Stimulated activated memory B cell treated with anti-CD40 and anti-IgM and Interleukin-4, amounts not matched to agents 10 μg/mL and 1 μg/mL and 100 μg/mL, for 72 hours (primary cell): ENCODE measurements around the gene UBTD1.
A peak's percentile ranks its signal among the peaks of the same experiment; 100 is the strongest.
"Not testable (repeated sequence)": the region's sequence is repeated elsewhere in the genome, so short reads cannot be mapped to it uniquely, and the experiment has no call there.

Source experiments
- ATAC-seq: fragments of 150-1000 bp; cut with Tn5 transposase; 2 replicates; pipeline ENCODE4 v1.10.0; 2021
- H3K27ac Mint-ChIP-seq: one replicate; pipeline ENCODE4 v1.8.0; 2022; ENCODE audit warnings: mild to moderate bottlenecking, mixed read lengths
- H3K27me3 Mint-ChIP-seq: one replicate; pipeline ENCODE4 v1.8.0; 2022; ENCODE audit warnings: mixed read lengths
- H3K36me3 Mint-ChIP-seq: one replicate; pipeline ENCODE4 v1.8.0; 2022; ENCODE audit warnings: mixed read lengths
- H3K4me1 Mint-ChIP-seq: one replicate; pipeline ENCODE4 v1.8.0; 2022; ENCODE audit warnings: mixed read lengths
- H3K4me3 Mint-ChIP-seq: one replicate; pipeline ENCODE4 v1.8.0; 2022; ENCODE audit warnings: mild to moderate bottlenecking, moderate library complexity, mixed read lengths
- H3K9me3 Mint-ChIP-seq: one replicate; pipeline ENCODE4 v1.8.0; 2022; ENCODE audit warnings: mixed read lengths

The UBTD1 gene

DNA sequence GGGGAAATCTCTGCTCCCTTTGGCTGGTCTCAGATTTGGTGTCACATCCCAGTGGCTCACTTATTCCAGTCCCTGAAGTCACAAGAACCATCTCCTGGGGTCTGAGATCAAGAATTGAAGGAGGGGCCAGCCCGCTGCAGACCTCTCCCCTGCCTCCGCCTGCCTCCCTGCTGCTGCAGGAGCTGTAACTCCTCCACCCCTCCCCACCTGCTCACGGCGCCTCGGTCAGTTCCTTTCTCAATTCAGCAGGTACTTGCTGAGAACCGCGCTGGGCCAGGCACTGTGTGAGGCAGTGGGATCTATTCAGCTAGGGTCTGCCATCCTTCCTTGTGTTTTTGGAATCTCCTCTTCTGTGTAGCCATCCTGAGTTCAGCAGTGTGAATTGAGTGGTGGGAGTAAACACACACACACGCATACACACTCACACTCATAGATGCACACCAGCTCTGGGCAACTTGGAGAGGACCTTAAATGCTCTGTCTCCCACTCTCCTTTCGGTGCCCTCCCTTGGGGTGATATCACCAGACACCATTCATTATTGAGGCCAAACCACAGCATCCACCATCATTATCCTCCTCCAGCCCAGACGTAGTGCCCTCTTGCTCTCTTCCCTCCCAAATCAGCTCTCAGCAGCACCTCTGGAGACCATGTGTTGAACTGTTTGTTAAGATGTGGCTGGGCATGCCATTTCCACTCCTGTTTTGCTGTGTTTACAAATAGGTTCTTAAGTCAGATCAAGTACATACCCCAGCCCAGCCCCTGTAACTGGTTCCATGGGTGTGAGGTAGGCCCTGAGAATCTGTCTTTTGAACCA, 51.8 kb downstream of the UBTD1 start:
- Mint-ChIP-seq H3K9me3 (no peaks in the 10 kb centered on the region), H3K36me3 (no peaks in the 10 kb centered on the region), H3K4me1 (no peaks in the 10 kb centered on the region), H3K4me3 (no peak overlapping the region), H3K27me3 (no peaks in the 10 kb centered on the region), H3K27ac (no peak overlapping the region)
- no peak for ATAC-seq

DNA sequence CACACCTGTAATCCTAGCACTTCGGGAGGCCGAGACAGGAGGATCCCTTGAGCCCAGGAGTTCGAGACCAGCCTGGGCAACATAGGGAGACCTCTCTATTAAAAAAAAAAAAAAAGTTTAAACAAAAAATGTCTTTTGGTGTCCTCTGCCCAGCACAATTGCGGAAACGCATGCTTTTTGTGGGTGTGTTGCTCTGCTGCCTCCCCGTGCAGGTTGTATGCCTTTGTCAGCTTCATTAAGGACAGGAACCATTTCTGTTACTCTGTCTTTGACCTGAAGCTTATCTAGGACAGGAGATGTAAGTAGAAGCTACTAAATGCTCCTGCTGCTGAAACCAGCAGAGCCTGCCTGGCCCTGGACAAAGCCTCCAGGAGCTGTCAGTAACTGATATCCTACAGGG, 52.5 kb downstream of the UBTD1 start:
- H3K36me3 Mint-ChIP-seq, result no peaks in the 10 kb centered on the region
- H3K27ac Mint-ChIP-seq, result no peak overlapping the region
- no peaks in the 10 kb centered on the region for H3K27me3 Mint-ChIP-seq
- no peaks in the 10 kb centered on the region for H3K4me1 Mint-ChIP-seq
- no peak overlapping the region for H3K4me3 Mint-ChIP-seq
- peaks cover 2% of the 10 kb centered on the region for H3K9me3 Mint-ChIP-seq
- ATAC-seq, result no peak

DNA sequence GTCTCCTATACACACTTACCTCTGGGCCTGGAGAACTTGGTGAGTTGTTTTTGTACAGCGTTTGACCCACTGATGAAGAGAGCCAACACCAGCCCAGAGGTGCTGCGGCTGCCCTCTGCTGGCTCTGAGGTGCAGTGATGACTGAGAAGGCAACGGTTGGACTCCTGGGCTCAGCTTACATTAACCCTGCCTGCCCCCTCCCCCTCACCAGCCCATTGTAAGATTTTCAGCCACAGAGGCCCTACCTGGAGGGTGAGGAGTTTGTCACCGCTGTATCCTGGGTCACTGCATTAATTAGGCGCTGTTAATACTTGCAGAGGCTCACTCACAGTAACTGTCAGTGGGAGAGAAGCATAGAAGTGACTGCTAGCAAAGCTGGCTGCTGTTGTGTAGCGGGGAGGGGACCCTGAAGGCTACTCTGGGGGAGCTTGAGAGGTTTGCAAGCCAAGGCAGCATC, 54.9 kb downstream of the UBTD1 start:
- Mint-ChIP-seq H3K27me3 (no peaks in the 10 kb centered on the region), H3K4me3 (no peak overlapping the region), H3K27ac (no peak overlapping the region), H3K9me3 (peaks cover 2% of the 10 kb centered on the region), H3K4me1 (no peaks in the 10 kb centered on the region), H3K36me3 (no peaks in the 10 kb centered on the region)
- peak; percentile 80 for ATAC-seq

DNA sequence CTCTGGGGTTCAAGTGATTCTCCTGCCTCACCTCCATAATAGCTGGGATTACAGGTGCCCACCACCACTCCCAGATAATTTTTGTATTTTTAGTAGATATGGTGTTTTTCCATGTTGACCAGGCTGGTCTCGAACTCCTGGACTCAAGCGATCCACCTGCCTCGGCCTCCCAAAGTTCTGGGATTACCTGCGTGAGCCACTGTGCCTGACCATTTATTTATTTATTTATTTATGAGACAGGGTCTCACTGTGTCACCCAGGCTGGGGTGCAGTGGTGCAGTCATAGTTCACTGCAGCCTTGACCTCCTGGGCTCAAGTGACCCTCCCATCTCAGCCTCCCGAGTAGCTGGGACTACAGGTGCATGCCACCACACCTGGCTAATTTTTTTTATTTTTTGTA, 55.6 kb downstream of the UBTD1 start:
- ATAC-seq, H3K9me3 Mint-ChIP-seq, H3K4me3 Mint-ChIP-seq, H3K36me3 Mint-ChIP-seq, H3K27ac Mint-ChIP-seq, H3K27me3 Mint-ChIP-seq, H3K4me1 Mint-ChIP-seq: not testable (repeated sequence)

DNA sequence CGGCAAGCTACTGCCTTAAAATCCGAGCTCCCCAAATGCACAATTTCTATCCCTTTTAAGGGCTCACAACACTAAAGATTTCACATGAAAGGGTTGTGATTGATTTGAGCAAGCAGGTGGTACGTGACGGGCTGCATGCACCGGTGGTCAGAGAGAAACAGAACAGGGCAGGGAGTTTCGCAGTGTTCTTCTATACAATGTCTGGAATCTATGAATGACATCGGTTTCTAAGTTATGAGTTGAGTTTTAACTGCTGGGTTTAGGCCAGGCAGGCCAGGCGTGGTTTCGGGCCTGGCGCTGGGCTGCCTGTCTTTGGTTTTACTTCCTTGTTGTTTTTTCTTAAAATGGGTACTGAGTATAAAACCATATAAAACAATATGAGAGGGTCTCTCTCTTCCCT, 56.8 kb downstream of the UBTD1 start:
- H3K27me3 Mint-ChIP-seq, H3K27ac Mint-ChIP-seq, H3K9me3 Mint-ChIP-seq, H3K4me1 Mint-ChIP-seq, H3K4me3 Mint-ChIP-seq, H3K36me3 Mint-ChIP-seq, ATAC-seq: not testable (repeated sequence)

DNA sequence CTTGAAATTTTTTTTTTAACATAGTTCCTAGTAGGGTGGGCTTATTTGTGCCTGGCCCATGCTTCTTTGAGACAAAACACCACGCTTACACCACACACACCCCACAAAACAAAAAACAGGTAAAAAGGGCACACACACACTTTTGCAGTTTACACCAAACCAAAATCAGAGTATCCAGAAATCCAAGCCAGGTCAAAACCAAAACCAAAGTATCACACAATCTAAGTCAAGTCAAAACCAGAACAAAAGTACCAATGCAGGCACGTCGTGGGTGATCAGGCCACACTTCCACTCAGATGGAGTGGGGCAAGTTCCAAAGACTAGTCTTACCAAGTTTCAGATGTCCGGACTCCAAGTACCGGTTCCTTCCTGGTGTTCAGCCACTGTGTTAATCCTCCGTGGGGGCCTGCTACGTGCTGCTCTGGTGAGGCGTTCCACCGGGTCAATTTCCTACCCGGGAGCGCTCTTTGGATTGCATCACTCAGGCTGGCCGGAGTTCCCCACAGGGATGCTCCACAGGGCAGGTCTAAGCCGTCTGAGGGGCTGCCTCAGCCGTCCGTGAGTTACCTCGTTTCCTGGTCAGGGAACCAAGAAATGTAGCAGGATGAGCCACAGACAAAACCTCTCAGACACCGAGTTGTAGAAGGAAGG, 62.1 kb downstream of the UBTD1 start:
- ATAC-seq, H3K36me3 Mint-ChIP-seq, H3K27ac Mint-ChIP-seq, H3K4me3 Mint-ChIP-seq, H3K4me1 Mint-ChIP-seq, H3K27me3 Mint-ChIP-seq, H3K9me3 Mint-ChIP-seq: not testable (repeated sequence)

DNA sequence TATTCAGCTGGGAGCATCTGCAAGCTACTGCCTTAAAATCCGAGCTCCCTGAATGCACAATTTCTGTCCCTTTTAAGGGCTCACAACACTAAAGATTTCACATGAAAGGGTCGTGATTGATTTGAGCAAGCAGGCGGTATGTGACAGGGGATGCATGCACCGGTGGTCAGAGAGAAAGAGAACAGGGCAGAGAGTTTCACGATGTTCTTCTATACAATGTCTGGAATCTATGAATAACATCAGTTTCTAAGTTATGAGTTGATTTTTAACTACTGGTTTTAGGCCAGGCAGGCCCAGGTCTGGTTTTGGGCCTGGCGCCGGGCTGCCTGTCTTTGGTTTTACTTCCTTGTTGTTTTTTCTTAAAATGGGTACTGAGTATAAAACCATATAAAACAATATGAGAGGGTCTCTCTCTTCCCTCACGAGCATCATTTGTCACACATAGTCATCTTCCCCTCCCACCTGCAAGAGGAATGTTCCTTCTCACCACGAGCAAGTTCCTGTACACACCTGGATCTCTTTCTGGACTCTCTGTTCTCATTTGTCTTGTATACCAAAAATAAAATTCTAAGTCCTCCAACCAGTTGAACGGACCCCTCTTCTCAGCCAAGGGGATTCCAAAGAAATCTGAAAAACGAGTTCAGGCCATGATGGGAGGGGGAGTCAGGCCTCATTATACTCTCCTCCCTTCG, 62.8 kb downstream of the UBTD1 start:
- H3K4me3 Mint-ChIP-seq, H3K4me1 Mint-ChIP-seq: not testable (repeated sequence)

DNA sequence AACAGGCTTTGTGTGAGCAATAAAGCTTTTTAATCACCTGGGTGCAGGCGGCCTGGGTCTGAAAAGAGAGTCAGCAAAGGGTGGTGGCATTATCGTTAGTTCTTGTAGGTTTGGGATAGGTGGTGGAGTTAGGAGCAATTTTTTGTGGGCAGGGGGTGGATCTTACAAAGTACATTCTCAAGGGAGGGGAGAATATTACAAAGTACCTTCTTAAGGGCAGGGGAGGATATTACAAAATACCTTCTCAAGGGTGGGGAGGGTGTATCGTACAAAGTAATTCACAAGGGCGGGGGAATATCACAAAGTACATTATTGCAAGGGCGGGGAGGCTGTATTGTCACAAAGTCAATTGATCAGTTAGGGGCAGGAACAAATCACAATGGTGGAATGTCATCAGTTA, 63.6 kb downstream of the UBTD1 start:
- not testable (repeated sequence) for H3K4me1 Mint-ChIP-seq, H3K9me3 Mint-ChIP-seq, H3K27ac Mint-ChIP-seq, ATAC-seq, H3K4me3 Mint-ChIP-seq, H3K36me3 Mint-ChIP-seq, H3K27me3 Mint-ChIP-seq

More for the DNA sequence above, 62.8 kb downstream of the UBTD1 start:
- not testable (repeated sequence) for H3K27ac Mint-ChIP-seq, ATAC-seq, H3K9me3 Mint-ChIP-seq, H3K27me3 Mint-ChIP-seq, H3K36me3 Mint-ChIP-seq

DNA sequence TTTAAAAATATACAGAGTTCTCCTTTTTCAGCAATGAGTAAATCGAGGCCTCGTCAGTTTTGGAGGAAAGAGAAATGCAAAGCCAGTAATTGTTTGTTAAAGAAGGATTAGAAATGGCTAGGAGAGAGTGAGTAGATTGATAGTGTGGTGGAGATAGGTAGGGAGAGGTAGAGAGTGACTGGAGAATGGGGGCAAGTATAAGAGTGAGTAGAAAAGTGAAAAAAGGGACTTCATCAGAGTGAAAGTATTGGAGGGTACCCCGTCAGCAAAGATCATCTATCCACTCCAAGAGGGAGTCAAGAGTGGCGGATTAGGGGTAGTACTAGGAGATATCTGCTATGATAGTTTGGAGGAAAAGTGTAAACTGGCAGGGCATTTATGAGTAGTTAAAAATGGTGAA, 64.6 kb downstream of the UBTD1 start:
- Mint-ChIP-seq H3K27ac (no peak overlapping the region), H3K9me3 (peaks cover 2% of the 10 kb centered on the region), H3K27me3 (no peaks in the 10 kb centered on the region), H3K4me1 (no peaks in the 10 kb centered on the region), H3K36me3 (no peaks in the 10 kb centered on the region), H3K4me3 (no peak overlapping the region)
- ATAC-seq, result no peak

DNA sequence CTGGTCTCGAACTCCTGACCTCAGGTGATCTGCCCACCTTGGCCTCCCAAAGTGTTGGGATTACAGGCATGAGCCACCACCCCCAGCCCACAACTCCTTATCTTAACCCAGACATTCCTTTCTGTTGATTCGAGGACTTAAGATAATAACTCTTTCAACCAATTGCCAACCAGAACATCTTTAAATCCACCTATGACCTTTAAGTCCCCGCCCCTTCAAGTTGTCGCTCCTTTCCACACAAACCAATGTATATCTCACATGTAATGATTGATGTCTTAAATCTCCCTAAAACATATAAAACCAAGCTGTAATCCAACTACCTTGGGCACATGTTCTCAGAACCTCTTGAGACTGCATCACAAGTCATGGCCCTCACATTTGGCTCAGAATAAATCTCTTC, 66.1 kb downstream of the UBTD1 start:
- Mint-ChIP-seq H3K4me3 (no peak overlapping the region), H3K36me3 (no peaks in the 10 kb centered on the region), H3K27me3 (no peaks in the 10 kb centered on the region), H3K27ac (no peak overlapping the region), H3K4me1 (no peaks in the 10 kb centered on the region), H3K9me3 (peaks cover 2% of the 10 kb centered on the region)
- ATAC-seq, result no peak

DNA sequence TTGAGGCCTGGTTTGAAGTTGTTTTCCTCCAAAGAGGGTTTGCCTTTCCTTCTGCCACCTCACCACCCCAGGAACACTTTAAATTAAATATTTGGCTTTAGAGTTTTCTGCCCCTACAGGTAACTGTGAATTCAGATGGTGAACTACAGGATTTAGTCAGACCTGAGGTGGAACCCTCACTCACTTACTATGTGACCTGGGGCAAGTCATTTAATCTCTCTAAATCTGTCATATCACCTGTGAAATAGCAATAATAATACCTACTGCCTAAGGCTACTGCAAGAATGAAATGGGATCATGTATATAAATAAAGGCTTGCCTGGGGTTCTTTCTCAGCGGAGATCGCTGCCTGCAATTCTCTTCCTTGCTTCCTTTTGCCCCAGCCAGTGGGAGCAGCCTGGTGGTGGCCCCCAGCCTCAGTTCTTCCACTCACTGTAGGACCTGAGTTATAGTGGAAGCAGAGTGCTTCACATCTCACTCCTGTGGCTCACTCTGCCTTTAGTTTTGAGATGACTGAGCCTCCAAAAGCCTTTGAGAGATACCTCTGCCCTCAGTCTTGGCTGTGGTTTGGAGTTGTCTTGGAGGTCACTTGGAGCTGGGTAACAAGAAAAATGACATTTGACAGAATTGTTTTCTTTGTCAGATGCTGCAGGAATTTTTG, 67.7 kb downstream of the UBTD1 start:
- Mint-ChIP-seq H3K4me3 (no peak overlapping the region), H3K36me3 (no peaks in the 10 kb centered on the region), H3K27me3 (no peaks in the 10 kb centered on the region), H3K9me3 (no peaks in the 10 kb centered on the region), H3K27ac (no peak overlapping the region), H3K4me1 (no peaks in the 10 kb centered on the region)
- ATAC-seq, result peak; percentile 20

DNA sequence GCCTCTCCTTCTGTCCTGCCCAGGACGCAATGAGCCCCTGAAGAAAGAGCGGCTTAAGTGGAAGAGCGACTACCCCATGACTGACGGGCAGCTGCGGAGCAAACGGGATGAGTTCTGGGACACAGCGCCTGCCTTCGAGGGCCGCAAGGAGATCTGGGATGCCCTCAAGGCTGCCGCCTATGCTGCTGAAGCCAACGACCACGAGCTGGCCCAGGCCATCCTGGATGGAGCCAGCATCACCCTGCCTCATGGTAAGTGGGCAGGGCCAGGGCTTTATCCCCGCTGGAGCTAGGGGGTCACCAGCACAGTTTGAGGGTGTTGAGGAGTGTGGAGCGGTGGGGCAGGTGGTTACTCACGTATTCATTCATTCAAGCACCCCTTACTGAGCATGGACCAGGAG, 69.2 kb downstream of the UBTD1 start:
- Mint-ChIP-seq H3K36me3 (no peaks in the 10 kb centered on the region), H3K4me3 (no peak overlapping the region), H3K27me3 (no peaks in the 10 kb centered on the region), H3K27ac (no peak overlapping the region), H3K4me1 (peaks cover 6% of the 10 kb centered on the region), H3K9me3 (no peaks in the 10 kb centered on the region)
- no peak for ATAC-seq

DNA sequence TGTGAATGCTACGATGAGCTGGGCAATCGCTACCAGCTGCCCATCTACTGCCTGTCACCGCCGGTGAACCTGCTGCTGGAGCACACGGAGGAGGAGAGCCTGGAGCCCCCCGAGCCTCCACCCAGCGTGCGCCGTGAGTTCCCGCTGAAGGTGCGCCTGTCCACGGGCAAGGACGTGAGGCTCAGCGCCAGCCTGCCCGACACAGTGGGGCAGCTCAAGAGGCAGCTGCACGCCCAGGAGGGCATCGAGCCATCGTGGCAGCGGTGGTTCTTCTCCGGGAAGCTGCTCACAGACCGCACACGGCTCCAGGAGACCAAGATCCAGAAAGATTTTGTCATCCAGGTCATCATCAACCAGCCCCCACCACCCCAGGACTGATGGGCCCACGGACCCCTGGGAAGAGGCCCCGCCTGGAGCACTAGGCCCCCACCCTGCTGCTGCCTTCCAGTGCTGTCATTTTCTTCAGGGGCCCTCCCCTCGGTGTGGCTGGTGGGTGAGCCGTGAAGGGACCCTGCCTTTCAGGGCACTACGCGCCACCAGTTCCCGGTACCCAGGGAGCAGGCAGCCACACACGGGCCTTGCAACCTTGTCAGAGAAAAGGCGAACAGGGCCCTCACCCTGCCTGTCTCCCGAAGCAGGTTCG, 71.5 kb downstream of the UBTD1 start:
- Mint-ChIP-seq H3K9me3 (no peaks in the 10 kb centered on the region), H3K27ac (no peak overlapping the region), H3K4me3 (no peak overlapping the region), H3K27me3 (no peaks in the 10 kb centered on the region), H3K36me3 (no peaks in the 10 kb centered on the region), H3K4me1 (peaks cover 7% of the 10 kb centered on the region)
- no peak for ATAC-seq

DNA sequence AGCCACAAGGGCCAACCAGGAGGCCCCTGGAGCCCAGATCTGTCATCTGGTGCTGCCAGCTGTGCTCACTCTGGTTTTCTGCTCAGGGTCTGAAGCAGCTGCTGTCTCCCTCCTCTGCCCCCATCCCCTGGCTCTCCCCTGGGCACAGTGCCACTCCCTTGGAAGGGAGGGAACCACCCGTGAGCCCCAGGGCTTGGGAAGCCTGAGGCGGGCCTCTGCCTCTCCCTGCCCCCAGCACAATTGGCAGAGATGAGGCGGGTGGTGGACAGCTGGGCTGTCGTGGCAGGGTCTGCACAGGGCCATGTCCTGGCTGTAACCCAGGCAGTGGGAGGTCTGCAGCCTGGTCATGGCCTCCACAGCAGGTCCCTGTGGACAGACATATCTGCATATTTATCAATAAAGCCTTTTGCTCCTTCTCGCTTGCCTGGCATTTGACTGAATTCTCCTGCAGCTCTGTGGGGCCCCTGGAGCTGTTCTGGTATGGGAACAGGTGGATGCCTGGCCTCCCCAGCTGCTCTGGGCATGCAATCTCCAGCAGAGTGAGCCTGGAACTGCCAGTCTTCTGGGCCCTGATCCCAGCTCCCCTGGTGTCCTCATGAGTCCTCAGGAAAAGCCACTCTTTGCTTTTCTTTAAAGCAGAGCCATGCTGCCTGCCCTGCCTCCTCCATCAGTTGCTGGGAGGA, 72.2 kb downstream of the UBTD1 start:
- H3K36me3 Mint-ChIP-seq, result no peaks in the 10 kb centered on the region
- H3K4me1 Mint-ChIP-seq, result peaks cover 7% of the 10 kb centered on the region
- no peaks in the 10 kb centered on the region for H3K9me3 Mint-ChIP-seq

More for the DNA sequence above, 72.2 kb downstream of the UBTD1 start:
- Mint-ChIP-seq H3K27ac (no peak overlapping the region), H3K4me3 (no peak overlapping the region), H3K27me3 (no peaks in the 10 kb centered on the region)
- ATAC-seq, result no peak
